ENCODE results near the gene RALGAPA1.
"Not testable (repeated sequence)": the region's sequence is repeated elsewhere in the genome, so short reads cannot be mapped to it uniquely, and the experiment has no call there.

The RALGAPA1 gene

GRCh38 chr14:35696119-35696518 lies 113.0 kb downstream of the RALGAPA1 start:
- no peak for DNase-seq

GRCh38 chr14:35695647-35696046 lies 113.4 kb downstream of the RALGAPA1 start:
- no peak for DNase-seq

- no peak for DNase-seq
Observed at GRCh38 chr14:35695072-35695471, 114.0 kb downstream of the RALGAPA1 start.

GRCh38 chr14:35689000-35689460 lies 120.1 kb downstream of the RALGAPA1 start:
- no peak for DNase-seq

- no peak for DNase-seq
Observed at GRCh38 chr14:35688126-35688826, 120.8 kb downstream of the RALGAPA1 start.

GRCh38 chr14:35687335-35687939 lies 121.7 kb downstream of the RALGAPA1 start:
- peak; percentile 24 for DNase-seq

- not testable (repeated sequence) for DNase-seq
Observed at GRCh38 chr14:35683688-35684087, 125.4 kb downstream of the RALGAPA1 start.

- DNase-seq = no peak
Observed at GRCh38 chr14:35682802-35683201, 126.3 kb downstream of the RALGAPA1 start.

- DNase-seq = no peak
Observed at GRCh38 chr14:35678403-35679028, 130.6 kb downstream of the RALGAPA1 start.

GRCh38 chr14:35669782-35670181 lies 139.3 kb downstream of the RALGAPA1 start:
- DNase-seq = no peak

- no peak for DNase-seq
Observed at GRCh38 chr14:35666429-35667043, 142.6 kb downstream of the RALGAPA1 start.

- no peak for DNase-seq
Observed at GRCh38 chr14:35661875-35662274, 147.2 kb downstream of the RALGAPA1 start.

- no peak for DNase-seq
Observed at GRCh38 chr14:35653045-35653444, 156.1 kb downstream of the RALGAPA1 start.

GRCh38 chr14:35643513-35643912 lies 165.6 kb downstream of the RALGAPA1 start:
- DNase-seq = no peak

- DNase-seq = no peak
Observed at GRCh38 chr14:35637851-35638250, 171.2 kb downstream of the RALGAPA1 start.

GRCh38 chr14:35637269-35637668 lies 171.8 kb downstream of the RALGAPA1 start:
- no peak for DNase-seq

- DNase-seq = peak; percentile 3
Observed at GRCh38 chr14:35632676-35633075, 176.4 kb downstream of the RALGAPA1 start.

- DNase-seq = no peak
Observed at GRCh38 chr14:35632271-35632670, 176.8 kb downstream of the RALGAPA1 start.

GRCh38 chr14:35631071-35631805 lies 177.9 kb downstream of the RALGAPA1 start:
- DNase-seq = no peak

GRCh38 chr14:35628989-35629388 lies 180.1 kb downstream of the RALGAPA1 start:
- no peak for DNase-seq

GRCh38 chr14:35626947-35627346 lies 182.1 kb downstream of the RALGAPA1 start:
- not testable (repeated sequence) for DNase-seq

GRCh38 chr14:35621996-35622395 lies 187.1 kb downstream of the RALGAPA1 start:
- not testable (repeated sequence) for DNase-seq

GRCh38 chr14:35619998-35620397 lies 189.1 kb downstream of the RALGAPA1 start:
- DNase-seq = not testable (repeated sequence)

Data from NCI-H2171 (cell line).